HG03575 (cell line): ENCODE measurements around the gene PPARG.
A peak's percentile ranks its signal among the peaks of the same experiment; 100 is the strongest.
"Not testable (repeated sequence)": the region's sequence is repeated elsewhere in the genome, so short reads cannot be mapped to it uniquely, and the experiment has no call there.

Experiments
- ATAC-seq: cut with Tn5 transposase; IDR thresholded peaks from one replicate; pipeline ENCODE4 v1.9.1; 2021; ENCODE audit not compliant: unreplicated experiment, insufficient number of reproducible peaks, low FRiP score; ENCODE audit errors: extremely low read depth

Gene PPARG

GRCh38 chr3:12288182-12289129 lies at the start of gene PPARG:
Gene PPARG (plus strand): TSS chr3:12289070. CDS start chr3:12379712, 90,642 bp downstream.
- ATAC-seq: no peak

GRCh38 chr3:12239301-12239700 lies 49.6 kb upstream of the PPARG start:
- ATAC-seq: no peak

- no peak for ATAC-seq
These were observed 46.1 kb upstream of the PPARG start for GRCh38 chr3:12242772-12243171.

GRCh38 chr3:12246497-12247163 lies 42.2 kb upstream of the PPARG start:
- ATAC-seq: no peak

GRCh38 chr3:12247411-12247810 lies 41.5 kb upstream of the PPARG start:
- ATAC-seq: no peak

GRCh38 chr3:12249519-12249918 lies 39.4 kb upstream of the PPARG start:
- ATAC-seq: no peak

GRCh38 chr3:12252889-12253288 lies 36.0 kb upstream of the PPARG start:
- ATAC-seq: no peak

- no peak for ATAC-seq
These were observed 35.1 kb upstream of the PPARG start for GRCh38 chr3:12253516-12254343.

- no peak for ATAC-seq
These were observed 33.5 kb upstream of the PPARG start for GRCh38 chr3:12255393-12255792.

- no peak for ATAC-seq
These were observed 30.0 kb upstream of the PPARG start for GRCh38 chr3:12258911-12259310.

- not testable (repeated sequence) for ATAC-seq
These were observed 26.7 kb upstream of the PPARG start for GRCh38 chr3:12262173-12262572.

GRCh38 chr3:12265508-12265907 lies 23.4 kb upstream of the PPARG start:
- no peak for ATAC-seq

- no peak for ATAC-seq
These were observed 22.8 kb upstream of the PPARG start for GRCh38 chr3:12266038-12266437.

GRCh38 chr3:12267376-12268030 lies 21.4 kb upstream of the PPARG start:
- ATAC-seq: no peak

- ATAC-seq: no peak
These were observed 20.7 kb upstream of the PPARG start for GRCh38 chr3:12268049-12268735.

GRCh38 chr3:12270976-12271375 lies 17.9 kb upstream of the PPARG start:
- ATAC-seq: no peak

- ATAC-seq: peak; percentile 96
These were observed 15.7 kb upstream of the PPARG start for GRCh38 chr3:12273045-12273695.
